HG03571 (cell line): ENCODE measurements around the gene MZT2B.
"Not testable (repeated sequence)": the region's sequence is repeated elsewhere in the genome, so short reads cannot be mapped to it uniquely, and the experiment has no call there.

ENCODE experiments used
- ATAC-seq: cut with Tn5 transposase; IDR thresholded peaks from one replicate; pipeline ENCODE4 v1.9.1; 2021; ENCODE audit not compliant: unreplicated experiment

The MZT2B gene

DNA sequence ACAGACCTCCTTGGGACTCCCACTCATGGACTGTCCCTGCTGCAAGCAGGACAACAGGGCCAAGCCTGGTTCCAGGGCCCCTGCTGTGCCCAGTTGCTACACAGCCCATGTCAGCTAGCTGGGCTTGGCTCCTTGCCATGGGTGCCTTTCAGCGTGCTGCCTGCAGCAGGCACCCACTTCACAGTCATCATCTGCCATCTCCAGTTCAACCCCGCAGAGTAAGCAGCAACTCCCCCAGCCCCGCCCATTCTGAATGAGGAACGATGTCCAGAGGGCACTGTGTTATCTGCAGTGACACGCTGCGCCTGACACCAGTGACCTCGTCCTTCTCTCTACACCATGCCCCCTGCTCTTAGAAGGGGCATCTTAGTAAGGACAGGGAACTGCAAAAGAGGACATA is 20.5 kb downstream of the MZT2B start:
- not testable (repeated sequence) for ATAC-seq

DNA sequence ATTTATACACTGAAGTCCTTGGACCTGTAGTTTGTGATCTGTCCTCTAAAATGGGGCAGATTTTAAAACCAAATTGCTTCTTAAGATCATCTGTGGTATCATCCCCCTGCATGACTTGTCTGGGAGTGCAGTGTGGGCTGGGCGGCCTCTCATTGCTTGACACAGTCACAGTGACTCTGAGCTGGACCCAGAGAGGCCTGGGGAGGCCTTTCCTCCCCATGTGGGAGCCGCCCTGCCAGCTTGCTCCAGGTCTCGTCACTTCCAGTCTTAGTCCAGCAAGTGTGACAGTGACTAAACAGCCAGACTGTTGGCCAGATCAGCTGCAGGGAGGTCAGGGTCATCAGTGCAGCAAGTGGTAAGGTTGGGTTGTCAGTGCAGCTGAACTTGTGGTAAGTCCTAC is 21.1 kb downstream of the MZT2B start:
- not testable (repeated sequence) for ATAC-seq

DNA sequence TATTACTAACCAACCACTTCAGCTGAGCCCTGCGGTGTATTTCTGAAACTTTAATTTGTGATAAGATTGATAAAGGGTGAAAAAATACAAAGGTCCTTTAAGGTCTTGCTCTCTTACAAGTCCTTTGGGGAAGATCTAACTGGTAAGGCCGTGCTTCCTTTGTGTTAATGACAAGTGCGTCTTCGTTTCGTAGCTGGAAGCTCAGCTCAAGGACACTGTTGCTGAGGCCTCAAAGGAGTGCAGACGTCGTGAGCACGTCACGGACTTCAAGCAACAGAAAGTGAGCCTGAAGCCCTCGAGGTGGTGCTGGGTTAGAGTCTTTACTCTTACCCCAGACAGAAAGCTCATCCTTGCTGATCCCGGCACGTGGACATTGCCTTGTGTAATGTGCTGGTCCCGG is 25.0 kb downstream of the MZT2B start:
- not testable (repeated sequence) for ATAC-seq

DNA sequence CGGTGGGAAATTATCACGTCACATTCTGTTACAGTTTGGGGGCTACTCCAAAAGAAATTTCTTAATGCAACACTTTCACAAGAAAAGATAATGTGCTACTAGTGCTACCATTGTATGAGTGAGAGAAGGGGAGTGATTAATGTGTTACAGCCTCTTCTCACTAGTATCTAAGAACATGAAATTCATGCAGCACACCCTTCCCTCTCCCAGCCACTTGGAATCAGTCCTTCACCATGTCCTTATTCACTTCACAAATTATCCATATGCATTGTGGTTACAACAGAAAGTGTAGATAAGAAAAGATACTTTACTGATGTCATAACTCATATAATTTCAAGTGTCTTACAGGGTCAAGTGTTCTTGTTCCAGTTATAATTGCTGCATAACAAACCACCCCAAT is 37.1 kb downstream of the MZT2B start:
- ATAC-seq, result not testable (repeated sequence)

DNA sequence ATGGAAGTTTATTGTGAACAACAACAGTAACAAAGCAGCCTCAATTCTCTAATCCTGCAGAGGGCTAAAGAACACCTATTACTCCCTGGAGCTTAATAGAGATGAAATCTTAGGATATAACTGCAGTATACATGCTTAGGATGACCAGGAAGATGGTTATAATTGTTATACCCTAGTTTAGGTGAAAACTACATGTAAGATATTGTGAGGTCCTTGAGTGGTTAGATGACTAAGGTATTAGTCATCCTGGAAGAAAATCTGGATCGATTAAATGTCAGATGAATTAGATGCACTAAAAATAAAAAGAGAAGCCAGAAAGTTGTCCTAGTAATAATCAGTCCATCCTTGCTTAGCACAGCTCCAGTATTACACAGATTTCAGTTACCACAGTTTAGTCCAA is 38.4 kb downstream of the MZT2B start:
- ATAC-seq, result not testable (repeated sequence)

DNA sequence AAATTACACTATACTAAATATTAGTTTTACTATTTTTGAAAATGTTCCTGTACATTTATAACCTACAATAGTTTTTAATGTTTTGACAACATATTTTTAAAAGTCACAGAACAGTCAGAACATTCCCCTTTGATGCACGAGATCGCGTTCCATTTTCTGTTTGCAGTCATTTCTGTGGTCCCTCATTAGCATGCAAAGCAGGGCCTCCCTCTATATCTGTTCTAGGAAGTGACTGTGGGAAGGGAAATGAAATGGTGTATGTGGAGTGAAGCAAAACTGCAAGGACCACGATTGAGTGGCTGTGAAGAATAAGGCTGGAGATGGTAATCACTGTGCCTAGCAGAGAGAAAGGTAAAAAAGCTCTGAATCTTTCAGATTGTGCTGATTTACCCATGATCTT is 40.5 kb downstream of the MZT2B start:
- not testable (repeated sequence) for ATAC-seq

GRCh38 chr2:130228005-130228404 is 45.9 kb downstream of the MZT2B start:
- ATAC-seq, result not testable (repeated sequence)

DNA sequence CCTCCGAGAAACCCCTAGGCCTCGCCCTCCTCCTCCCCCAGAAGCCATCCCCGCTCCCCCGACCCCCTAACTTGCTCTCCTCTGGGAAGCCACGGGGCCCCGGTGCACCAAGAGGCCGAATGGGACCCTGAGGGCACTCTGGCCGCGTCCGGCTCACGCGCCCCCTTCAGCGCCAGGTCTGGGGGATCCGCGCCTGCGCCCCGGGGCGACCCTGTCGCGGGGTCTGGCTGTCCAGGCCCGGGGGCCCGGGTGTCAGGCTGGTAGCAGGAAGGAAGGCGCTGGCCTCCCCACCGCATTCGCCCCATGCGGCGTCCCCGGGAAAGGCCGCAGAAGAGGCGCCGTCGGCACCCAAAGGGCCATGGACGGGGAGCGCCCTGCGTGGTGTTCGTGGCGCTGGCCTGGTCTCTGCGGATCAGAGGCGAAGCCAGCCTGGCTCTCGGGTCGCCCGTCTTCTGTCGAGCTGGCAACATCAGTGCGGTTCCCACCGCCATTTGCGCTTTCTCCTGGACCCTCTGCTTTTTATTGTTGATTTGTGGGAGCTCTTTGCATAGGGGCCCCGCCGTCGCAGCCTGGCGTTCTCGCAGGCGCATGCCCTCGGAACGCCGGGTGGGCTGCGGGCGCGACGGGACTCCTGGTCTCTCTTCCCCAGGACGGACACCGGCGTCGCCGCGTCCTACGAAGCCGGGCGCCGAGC is 46.6 kb downstream of the MZT2B start:
- ATAC-seq, result not testable (repeated sequence)

DNA sequence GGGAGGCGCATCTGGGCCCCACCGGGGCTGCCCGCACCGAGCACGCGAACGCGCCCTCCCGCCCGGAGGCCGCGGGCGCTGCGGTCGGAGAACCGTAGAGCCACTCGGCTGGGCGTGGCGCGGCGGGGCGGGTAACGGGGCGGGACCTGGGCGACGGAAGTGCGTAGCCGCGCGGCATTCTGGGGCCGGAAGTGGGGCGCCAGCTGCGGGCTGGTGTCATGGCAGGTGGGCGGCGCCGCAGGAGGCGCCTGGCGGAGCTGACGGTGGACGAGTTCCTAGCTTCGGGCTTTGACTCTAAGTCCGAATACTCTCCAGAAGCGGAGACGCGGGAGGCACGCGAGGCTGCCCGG is 47.1 kb downstream of the MZT2B start:
- not testable (repeated sequence) for ATAC-seq

GRCh38 chr2:130230376-130230775 is 48.3 kb downstream of the MZT2B start:
- not testable (repeated sequence) for ATAC-seq

DNA sequence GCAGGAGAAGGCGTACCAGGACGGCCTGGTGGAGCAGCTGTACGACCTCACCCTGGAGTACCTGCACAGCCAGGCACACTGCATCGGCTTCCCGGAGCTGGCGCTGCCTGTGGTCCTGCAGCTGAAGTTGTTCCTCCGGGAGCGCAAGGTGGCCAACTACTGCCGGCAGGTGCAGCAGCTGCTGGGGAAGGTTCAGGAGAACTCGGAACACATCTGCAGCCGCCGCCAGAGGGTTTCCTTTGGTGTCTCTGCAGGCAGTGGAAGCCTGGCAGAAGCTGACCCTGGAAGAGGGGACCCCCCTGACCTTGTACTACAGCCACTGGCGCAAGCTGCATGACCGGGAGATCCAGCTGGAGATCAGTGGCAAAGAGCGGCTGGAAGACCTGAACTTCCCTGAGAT is 48.8 kb downstream of the MZT2B start:
- not testable (repeated sequence) for ATAC-seq

- no peak for ATAC-seq
Measured at GRCh38 chr2:130231656-130232055, 49.6 kb downstream of the MZT2B start.

GRCh38 chr2:130233066-130233465 is 51.0 kb downstream of the MZT2B start:
- not testable (repeated sequence) for ATAC-seq

- ATAC-seq, result not testable (repeated sequence)
Measured at GRCh38 chr2:130239581-130239980, 57.5 kb downstream of the MZT2B start.
